Hepatocyte (in vitro differentiated cells): ENCODE measurements around the gene TOR3A. TPM values are rescaled to one million over a fixed set of nuclear protein-coding genes. Genes with fewer than 3 reads are reported as not detected.
A peak's percentile ranks its signal among the peaks of the same experiment; 100 is the strongest.
"Not testable (repeated sequence)": the region's sequence is repeated elsewhere in the genome, so short reads cannot be mapped to it uniquely, and the experiment has no call there.

Experiments used
- DNase-seq: peaks from one replicate; pipeline ENCODE4 v3.0.0-alpha.2; 2016; ENCODE audit warnings: low spot score
- H2AFZ ChIP-seq: fragments of 200-600 bp; sonication (generic); 2 replicates; pipeline ENCODE4 v1.6.0; 2016; ENCODE audit warnings: antibody characterized with exemption, mild to moderate bottlenecking
- H3K27ac ChIP-seq: fragments of 200-600 bp; sonication (generic); 2 replicates; pipeline ENCODE4 v1.5.1; 2016; ENCODE audit warnings: mild to moderate bottlenecking
- H3K27me3 ChIP-seq: fragments of 200-600 bp; sonication (generic); 2 replicates; pipeline ENCODE4 v1.6.1; 2016
- H3K36me3 ChIP-seq: fragments of 200-600 bp; sonication (generic); replicated peaks from 2 replicates; pipeline ENCODE4 v1.5.1; 2016; ENCODE audit warnings: low read depth; ENCODE audit not compliant: insufficient read depth
- H3K4me1 ChIP-seq: fragments of 200-600 bp; sonication (generic); 2 replicates; pipeline ENCODE4 v1.5.1; 2016; ENCODE audit warnings: mild to moderate bottlenecking, moderate library complexity; ENCODE audit not compliant: insufficient read depth
- H3K4me2 ChIP-seq: fragments of 200-600 bp; sonication (generic); 2 replicates; pipeline ENCODE4 v1.6.0; 2016
- H3K4me3 ChIP-seq: fragments of 200-600 bp; sonication (generic); 2 replicates; pipeline ENCODE4 v1.5.1; 2016; ENCODE audit warnings: mild to moderate bottlenecking
- H3K79me2 ChIP-seq: fragments of 200-600 bp; sonication (generic); 2 replicates; pipeline ENCODE4 v1.6.0; 2017; ENCODE audit warnings: mild to moderate bottlenecking
- H3K9me2 ChIP-seq: fragments of 200-600 bp; sonication (generic); replicated peaks from 2 replicates; pipeline ENCODE4 v1.6.0; 2017; ENCODE audit warnings: mild to moderate bottlenecking; ENCODE audit not compliant: insufficient read depth
- H3K9me3 ChIP-seq: fragments of 200-600 bp; sonication (generic); 2 replicates; pipeline ENCODE4 v1.5.1; 2016; ENCODE audit warnings: low read depth, mild to moderate bottlenecking
- H4K20me1 ChIP-seq: fragments of 200-600 bp; sonication (generic); 2 replicates; pipeline ENCODE4 v1.6.0; 2016; ENCODE audit warnings: mild to moderate bottlenecking; ENCODE audit not compliant: insufficient read depth, poor library complexity, severe bottlenecking
- CTCF ChIP-seq: fragments of 200-600 bp; sonication (generic); IDR thresholded peaks from 2 replicates; pipeline ENCODE4 v1.5.1; 2016; ENCODE audit warnings: antibody characterized with exemption, mild to moderate bottlenecking; ENCODE audit not compliant: poor library complexity
- EZH2 ChIP-seq: fragments of 200-600 bp; sonication (generic); IDR thresholded peaks from 2 replicates; pipeline ENCODE4 v1.6.1; 2016; ENCODE audit warnings: antibody characterized with exemption, mild to moderate bottlenecking, borderline replicate concordance
- EZH2phosphoT487 ChIP-seq: fragments of 200-600 bp; sonication (generic); IDR thresholded peaks from one replicate; pipeline ENCODE4 v1.6.1; 2018; ENCODE audit warnings: antibody characterized with exemption, mild to moderate bottlenecking, low read depth, moderate library complexity; ENCODE audit not compliant: unreplicated experiment, severe bottlenecking
- WGBS: methylation state at CpG from one replicate; pipeline ENCODE4 v1.1.6; 2016; ENCODE audit warnings: low lambda C conversion rate; ENCODE audit errors: missing lambda C conversion rate; 5-methylcytosine and 5-hydroxymethylcytosine counted together
- polyA plus RNA-seq: library from polyadenylated mRNA; unstranded; fragments of >200 nt; fragmentation: Nextera tagmentation; extraction: Ambion mirVana; gene quantifications from 2 replicates; pipeline ENCODE4 v1.2.1, GENCODE V29; 2016
- total RNA-seq: library from RNA; depleted of rRNA; stranded (reverse); fragments of >200 nt; gene quantifications from 2 replicates; pipeline ENCODE4 v1.2.3, GENCODE V29; 2014

TOR3A gene
- total and polyA plus RNA-seq, 2 experiments from 2014 or later, result 20.3 to 21.3 TPM

GRCh38 chr1:179137617-179138255 lies 55.9 kb downstream of the TOR3A start:
- Histone ChIP-seq H2AFZ (no peak overlapping the region), H3K27ac (no peak overlapping the region), H3K27me3 (no peaks in the 10 kb centered on the region), H4K20me1 (no peaks in the 10 kb centered on the region), H3K36me3 (no peaks in the 10 kb centered on the region), H3K79me2 (peaks cover 47% of the 10 kb centered on the region), H3K4me2 (no peak overlapping the region), H3K9me2 (no peaks in the 10 kb centered on the region), H3K4me3 (no peak overlapping the region), H3K9me3 (no peaks in the 10 kb centered on the region), H3K4me1 (peaks cover 10% of the 10 kb centered on the region)
- no peak for DNase-seq
- TF ChIP-seq EZH2 (no peak), CTCF (no peak), EZH2phosphoT487 (no peak)
- WGBS, result 83% methylated on average over 5 of the region's 5 CpGs

- Histone ChIP-seq H3K79me2 (peaks cover 43% of the 10 kb centered on the region), H3K4me1 (peaks cover 11% of the 10 kb centered on the region)
- not testable (repeated sequence) for H3K27me3 ChIP-seq, H3K27ac ChIP-seq, DNase-seq, H2AFZ ChIP-seq, H3K36me3 ChIP-seq, H4K20me1 ChIP-seq, H3K9me2 ChIP-seq, H3K9me3 ChIP-seq, H3K4me2 ChIP-seq, H3K4me3 ChIP-seq
- WGBS, result over 99% methylated on average over 14 of the region's 21 CpGs
Measured at GRCh38 chr1:179138755-179139154, 56.9 kb downstream of the TOR3A start.

- peak overlapping the region; percentile 23 for H3K4me2 ChIP-seq
Measured at GRCh38 chr1:179141592-179142251, 59.9 kb downstream of the TOR3A start.

More at GRCh38 chr1:179141592-179142251, 59.9 kb downstream of the TOR3A start:
- Histone ChIP-seq H3K27ac (peak overlapping the region; percentile 75), H3K4me1 (peaks cover 11% of the 10 kb centered on the region), H3K27me3 (no peaks in the 10 kb centered on the region), H2AFZ (no peak overlapping the region), H3K36me3 (no peaks in the 10 kb centered on the region), H3K9me3 (no peaks in the 10 kb centered on the region), H4K20me1 (no peaks in the 10 kb centered on the region), H3K9me2 (no peaks in the 10 kb centered on the region), H3K4me3 (no peak overlapping the region), H3K79me2 (peaks cover 59% of the 10 kb centered on the region)
- TF ChIP-seq EZH2 (no peak), EZH2phosphoT487 (no peak), CTCF (no peak)
- DNase-seq, result no peak
- WGBS, result 69% methylated on average over 4 of the region's 4 CpGs
